ENCODE data around the gene ANOS1.
"Not testable (repeated sequence)": the region's sequence is repeated elsewhere in the genome, so short reads cannot be mapped to it uniquely, and the experiment has no call there.

The ANOS1 gene

GRCh38 chrX:8607326-8607725, 124.6 kb downstream of the ANOS1 start:
- DNase-seq (ENCODE audit: low read depth), result no peak

GRCh38 chrX:8604131-8604530, 127.8 kb downstream of the ANOS1 start:
- DNase-seq (ENCODE audit: low read depth), result no peak

- DNase-seq (ENCODE audit: low read depth), result no peak
Measured at GRCh38 chrX:8591501-8591900, 140.4 kb downstream of the ANOS1 start.

- DNase-seq (ENCODE audit: low read depth), result no peak
Measured at GRCh38 chrX:8586953-8587352, 145.0 kb downstream of the ANOS1 start.

GRCh38 chrX:8579602-8580001, 152.3 kb downstream of the ANOS1 start:
- DNase-seq (ENCODE audit: low read depth), result no peak

- DNase-seq (ENCODE audit: low read depth), result no peak
Measured at GRCh38 chrX:8576821-8577220, 155.1 kb downstream of the ANOS1 start.

- DNase-seq (ENCODE audit: low read depth), result no peak
Measured at GRCh38 chrX:8565729-8566128, 166.2 kb downstream of the ANOS1 start.

GRCh38 chrX:8548446-8548845, 183.5 kb downstream of the ANOS1 start:
- no peak for DNase-seq (ENCODE audit: low read depth)

- DNase-seq (ENCODE audit: low read depth), result no peak
Measured at GRCh38 chrX:8546715-8547114, 185.2 kb downstream of the ANOS1 start.

GRCh38 chrX:8520791-8521190, 211.1 kb downstream of the ANOS1 start:
- DNase-seq (ENCODE audit: low read depth), result no peak

GRCh38 chrX:8520178-8520577, 211.8 kb downstream of the ANOS1 start:
- no peak for DNase-seq (ENCODE audit: low read depth)

- DNase-seq (ENCODE audit: low read depth), result no peak
Measured at GRCh38 chrX:8504451-8504850, 227.5 kb downstream of the ANOS1 start.

- not testable (repeated sequence) for DNase-seq (ENCODE audit: low read depth)
Measured at GRCh38 chrX:8502101-8502500, 229.8 kb downstream of the ANOS1 start.

GRCh38 chrX:8500203-8500602, 231.7 kb downstream of the ANOS1 start:
- DNase-seq (ENCODE audit: low read depth), result no peak

GRCh38 chrX:8495036-8495435, 236.9 kb downstream of the ANOS1 start:
- not testable (repeated sequence) for DNase-seq (ENCODE audit: low read depth)

- no peak for DNase-seq (ENCODE audit: low read depth)
Measured at GRCh38 chrX:8484360-8484949, 247.5 kb downstream of the ANOS1 start.
